Measurements from ENCODE around the gene STK16.
A peak's percentile ranks its signal among the peaks of the same experiment; 100 is the strongest.
"Not testable (repeated sequence)": the region's sequence is repeated elsewhere in the genome, so short reads cannot be mapped to it uniquely, and the experiment has no call there.

The STK16 gene

GRCh38 chr2:219245899-219246230 is 586 bp downstream of the STK16 start:
- no peak for DNase-seq (ENCODE audit: low spot score)

GRCh38 chr2:219246559-219246958 is 1.3 kb downstream of the STK16 start:
- DNase-seq (ENCODE audit: low spot score) = no peak

GRCh38 chr2:219247678-219248642 is 2.7 kb downstream of the STK16 start:
- DNase-seq (ENCODE audit: low spot score) = no peak

GRCh38 chr2:219248845-219249202 is 3.5 kb downstream of the STK16 start:
- no peak for DNase-seq (ENCODE audit: low spot score)

- DNase-seq (ENCODE audit: low spot score) = peak; percentile 54
Observed at GRCh38 chr2:219249203-219249980, 4.1 kb downstream of the STK16 start.

GRCh38 chr2:219250049-219250781 is 4.9 kb downstream of the STK16 start:
- no peak for DNase-seq (ENCODE audit: low spot score)

- DNase-seq (ENCODE audit: low spot score) = no peak
Observed at GRCh38 chr2:219251656-219252055, 6.4 kb downstream of the STK16 start.

GRCh38 chr2:219252084-219252483 is 6.8 kb downstream of the STK16 start:
- no peak for DNase-seq (ENCODE audit: low spot score)

- no peak for DNase-seq (ENCODE audit: low spot score)
Observed at GRCh38 chr2:219252570-219252899, 7.3 kb downstream of the STK16 start.

GRCh38 chr2:219252900-219253752 is 7.8 kb downstream of the STK16 start, which contains the start of gene TUBA4B:
Gene TUBA4B (plus strand): TSS chr2:219253243. CDS start chr2:219253408, 165 bp downstream.
- DNase-seq (ENCODE audit: low spot score) = peak; percentile 41

GRCh38 chr2:219253753-219254589 is 8.7 kb downstream of the STK16 start, which contains the start of gene TUBA4A:
Gene TUBA4A (minus strand): TSS chr2:219253918. CDS start chr2:219253858, 60 bp downstream.
- DNase-seq (ENCODE audit: low spot score) = peak; percentile 90

GRCh38 chr2:219254590-219255201 is 9.4 kb downstream of the STK16 start:
- DNase-seq (ENCODE audit: low spot score) = no peak

- DNase-seq (ENCODE audit: low spot score) = not testable (repeated sequence)
Observed at GRCh38 chr2:219258942-219259341, 13.7 kb downstream of the STK16 start.

GRCh38 chr2:219261024-219261855 is 16.0 kb downstream of the STK16 start:
- no peak for DNase-seq (ENCODE audit: low spot score)

GRCh38 chr2:219266232-219266631 is 21.0 kb downstream of the STK16 start:
- DNase-seq (ENCODE audit: low spot score) = no peak

- DNase-seq (ENCODE audit: low spot score) = no peak
Observed at GRCh38 chr2:219266886-219267285, 21.6 kb downstream of the STK16 start.

- DNase-seq (ENCODE audit: low spot score) = no peak
Observed at GRCh38 chr2:219268294-219268693, 23.0 kb downstream of the STK16 start.

GRCh38 chr2:219269362-219270054 is 24.2 kb downstream of the STK16 start:
- DNase-seq (ENCODE audit: low spot score) = no peak

- DNase-seq (ENCODE audit: low spot score) = no peak
Observed at GRCh38 chr2:219270055-219270372, 24.7 kb downstream of the STK16 start.

All from D341Med (cell line).